Suprapubic skin (tissue), 4 donors: ENCODE data around the gene ASPN. TPM values are rescaled to one million over a fixed set of nuclear protein-coding genes. Genes with fewer than 3 reads are reported as not detected.
A peak's percentile ranks its signal among the peaks of the same experiment; 100 is the strongest.

Experiments used
- DNase-seq, 2 donors: peaks; one replicate each; pipeline ENCODE4 v3.0.0-alpha.2; 2019; ENCODE audit warnings: low spot score in 2 of 2
- H3K27ac ChIP-seq: fragments of 200-600 bp; sonication (generic); one replicate; pipeline ENCODE4 v1.5.1; 2019
- H3K27me3 ChIP-seq: fragments of 200-600 bp; sonication (generic); one replicate; pipeline ENCODE4 v1.5.1; 2019
- H3K36me3 ChIP-seq: fragments of 200-600 bp; sonication (generic); one replicate; pipeline ENCODE4 v1.5.1; 2019
- H3K4me1 ChIP-seq: fragments of 200-600 bp; sonication (generic); one replicate; pipeline ENCODE4 v1.5.1; 2019
- H3K4me3 ChIP-seq: fragments of 200-600 bp; sonication (generic); one replicate; pipeline ENCODE4 v1.5.1; 2019; ENCODE audit warnings: mild to moderate bottlenecking
- H3K9me3 ChIP-seq: fragments of 200-600 bp; sonication (generic); one replicate; pipeline ENCODE4 v1.5.1; 2019
- CTCF ChIP-seq, 2 donors: fragments of 200-600 bp in 1 of 2; fragments of 450-650 bp in 1 of 2; sonication (generic) in 1 of 2; IDR thresholded peaks; one replicate each; pipeline ENCODE4 v1.5.1; 2016 to 2019; ENCODE audit warnings: antibody characterized with exemption in 2 of 2, mild to moderate bottlenecking in 1 of 2, moderate library complexity in 1 of 2
- EP300 ChIP-seq: sonication (generic); formaldehyde crosslinking; IDR thresholded peaks from one replicate; pipeline ENCODE4 v1.6.1; 2017; ENCODE audit warnings: antibody characterized with exemption
- POLR2A ChIP-seq, 2 donors: fragments of 450-650 bp; IDR thresholded peaks; one replicate each; pipeline ENCODE4 v1.6.1; 2017; ENCODE audit warnings: antibody characterized with exemption in 2 of 2, mild to moderate bottlenecking in 2 of 2, moderate library complexity in 2 of 2
- POLR2AphosphoS5 ChIP-seq, 3 donors: sonication (generic); formaldehyde crosslinking; IDR thresholded peaks; one replicate each; pipeline ENCODE4 v1.6.1; 2017; ENCODE audit warnings: antibody characterized with exemption in 3 of 3
- WGBS: methylation state at CpG from one replicate; pipeline ENCODE4 v1.1.5; 2018; 5-methylcytosine and 5-hydroxymethylcytosine counted together
- total RNA-seq, 4 donors: library from RNA; depleted of rRNA; stranded (reverse); fragments of >200 nt; gene quantifications; one replicate each; pipeline ENCODE4 v1.1.0, GENCODE V29; 2016

Gene ASPN
- total RNA-seq, 4 donors from 2014 or later = 2.8 to 13.3 (median 5.3) TPM

DNA sequence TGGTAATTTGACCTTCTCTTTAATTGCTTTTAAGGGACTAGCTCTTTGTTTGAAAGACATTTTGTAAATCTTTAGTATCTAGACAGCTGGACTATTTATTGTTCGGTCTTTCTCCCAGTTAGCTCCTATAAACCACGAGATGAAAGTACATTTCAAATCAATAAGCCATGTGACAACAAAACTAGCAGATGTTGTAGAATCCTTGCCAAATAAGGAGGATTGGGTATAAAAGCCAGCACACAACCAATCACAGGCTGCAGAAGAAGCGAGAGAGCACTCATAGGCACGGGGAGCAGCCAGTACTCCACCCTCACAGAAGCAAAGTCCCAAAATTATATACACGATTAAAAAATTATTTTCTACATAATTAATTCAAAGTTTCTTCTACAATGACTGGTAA is 50.0 kb downstream of the ASPN start:
- no peak for TF ChIP-seq CTCF (IDR thresholded peaks at IDR 0.05)
- no peak for TF ChIP-seq EP300
- no peak for TF ChIP-seq POLR2A (IDR thresholded peaks at IDR 0.05)
- TF ChIP-seq POLR2AphosphoS5 (IDR thresholded peaks at IDR 0.05) = no peak
- H3K27ac ChIP-seq = no peak overlapping the region
- H3K4me1 ChIP-seq = no peaks in the 10 kb centered on the region
- DNase-seq = no peak
- WGBS = 65% methylated on average over 5 of the region's 5 CpGs
- no peaks in the 10 kb centered on the region for H3K9me3 ChIP-seq
- H3K4me3 ChIP-seq = no peak overlapping the region
- no peaks in the 10 kb centered on the region for H3K36me3 ChIP-seq
- H3K27me3 ChIP-seq = no peaks in the 10 kb centered on the region

DNA sequence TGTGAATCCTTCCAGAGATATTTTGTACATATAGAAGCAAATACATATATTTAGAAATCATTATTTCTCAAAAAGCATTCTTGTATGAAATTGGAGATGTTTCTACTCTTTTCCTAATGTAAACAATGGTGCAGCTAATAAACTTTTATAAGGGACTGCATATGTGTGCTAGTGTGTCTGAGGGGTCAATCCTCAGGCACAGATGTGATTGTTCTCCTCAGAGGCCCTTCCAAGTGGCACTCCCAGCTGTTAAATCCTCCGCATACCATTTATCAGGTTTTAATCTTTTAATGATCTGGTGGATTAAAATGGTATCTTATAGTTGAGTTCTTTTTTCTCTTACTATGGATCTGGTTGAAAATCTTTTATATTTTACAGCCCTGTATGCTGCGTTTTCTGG is 52.5 kb downstream of the ASPN start:
- Histone ChIP-seq H3K9me3 (no peaks in the 10 kb centered on the region), H3K27ac (no peak overlapping the region), H3K27me3 (no peaks in the 10 kb centered on the region), H3K4me3 (no peak overlapping the region), H3K4me1 (peaks cover 7% of the 10 kb centered on the region), H3K36me3 (no peaks in the 10 kb centered on the region)
- TF ChIP-seq CTCF (IDR thresholded peaks at IDR 0.05) = no peak
- no peak for TF ChIP-seq EP300
- no peak for TF ChIP-seq POLR2AphosphoS5 (IDR thresholded peaks at IDR 0.05)
- TF ChIP-seq POLR2A (IDR thresholded peaks at IDR 0.05) = no peak
- DNase-seq = no peak
- WGBS = 91% methylated on average over 2 of the region's 2 CpGs

- no peak overlapping the region for H3K27ac ChIP-seq
These were observed 55.7 kb downstream of the ASPN start for GRCh38 chr9:92426501-92427145.

DNA sequence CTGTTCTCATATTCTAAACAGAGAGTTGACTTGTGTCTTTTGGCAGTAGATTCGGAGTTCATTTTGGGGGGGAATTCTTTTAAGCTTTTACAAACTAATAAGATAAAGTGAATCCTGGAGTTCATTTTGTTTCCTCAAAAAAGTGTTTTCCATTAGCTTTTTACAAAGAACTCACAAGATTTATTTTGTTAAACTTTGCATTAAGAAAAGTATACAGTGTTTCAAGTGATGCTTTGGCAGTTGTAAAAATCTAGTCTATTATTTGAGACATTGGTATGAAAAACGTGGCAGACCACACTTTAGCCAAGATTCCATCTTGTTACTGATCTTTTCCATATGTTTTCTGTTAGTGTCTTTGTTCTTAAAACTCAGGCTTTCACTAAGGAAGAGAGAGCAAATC is 56.8 kb downstream of the ASPN start:
- Histone ChIP-seq H3K36me3 (no peaks in the 10 kb centered on the region), H3K27me3 (no peaks in the 10 kb centered on the region), H3K4me3 (no peak overlapping the region), H3K4me1 (peaks cover 7% of the 10 kb centered on the region), H3K9me3 (no peaks in the 10 kb centered on the region), H3K27ac (peak overlapping the region; percentile 27)
- DNase-seq = no peak
- TF ChIP-seq POLR2A (IDR thresholded peaks at IDR 0.05) = no peak
- WGBS = 54% methylated on average over 2 of the region's 2 CpGs

More at GRCh38 chr9:92426501-92427145, 55.7 kb downstream of the ASPN start:
- no peak for TF ChIP-seq EP300
- no peak for TF ChIP-seq CTCF (IDR thresholded peaks at IDR 0.05)
- no peak for TF ChIP-seq POLR2AphosphoS5 (IDR thresholded peaks at IDR 0.05)
- no peak for TF ChIP-seq POLR2A (IDR thresholded peaks at IDR 0.05)
- peaks cover 7% of the 10 kb centered on the region for H3K4me1 ChIP-seq
- H3K4me3 ChIP-seq = no peak overlapping the region
- 79% methylated on average over 5 of the region's 5 CpGs for WGBS
- H3K36me3 ChIP-seq = no peaks in the 10 kb centered on the region
- no peak for DNase-seq
- no peaks in the 10 kb centered on the region for H3K9me3 ChIP-seq
- no peaks in the 10 kb centered on the region for H3K27me3 ChIP-seq

GRCh38 chr9:92424340-92424739 is 58.0 kb downstream of the ASPN start, which contains the start of gene OMD:
Gene OMD, minus strand, starts transcription at chr9:92424471. Its CDS starts 6,913 bp downstream, at chr9:92417558.
- TF ChIP-seq EP300 (no peak), POLR2A (IDR thresholded peaks at IDR 0.05) (no peak), CTCF (IDR thresholded peaks at IDR 0.05) (no peak), POLR2AphosphoS5 (IDR thresholded peaks at IDR 0.05) (no peak)
- Histone ChIP-seq H3K36me3 (no peaks in the 10 kb centered on the region), H3K27me3 (no peaks in the 10 kb centered on the region), H3K4me1 (peaks cover 7% of the 10 kb centered on the region), H3K4me3 (peak within 1 kb of the TSS; percentile 30), H3K9me3 (no peaks in the 10 kb centered on the region), H3K27ac (peak within 1 kb of the TSS; percentile 27)
- 44% methylated on average over 1 of the region's 1 CpG for WGBS
- no peak for DNase-seq
